Suprapubic skin (tissue), 4 donors: ENCODE data around the gene ERCC6L.

ENCODE experiments used
- EP300 ChIP-seq: sonication (generic); formaldehyde crosslinking; IDR thresholded peaks from one replicate; pipeline ENCODE4 v1.6.1; 2017; ENCODE audit warnings: antibody characterized with exemption
- POLR2A ChIP-seq, 2 donors: fragments of 450-650 bp; IDR thresholded peaks; one replicate each; pipeline ENCODE4 v1.6.1; 2017; ENCODE audit warnings: antibody characterized with exemption in 2 of 2, mild to moderate bottlenecking in 2 of 2, moderate library complexity in 2 of 2
- POLR2AphosphoS5 ChIP-seq, 3 donors: sonication (generic); formaldehyde crosslinking; IDR thresholded peaks; one replicate each; pipeline ENCODE4 v1.6.1; 2017; ENCODE audit warnings: antibody characterized with exemption in 3 of 3
- TF ChIP-seq, protein P1 (sequence below), 2 donors: fragments of 200-600 bp in 1 of 2; fragments of 450-650 bp in 1 of 2; sonication (generic) in 1 of 2; IDR thresholded peaks; one replicate each; pipeline ENCODE4 v1.5.1; 2016 to 2019; ENCODE audit warnings: antibody characterized with exemption in 2 of 2, mild to moderate bottlenecking in 1 of 2, moderate library complexity in 1 of 2

GRCh38 chrX:72254816-72255215 is 16.0 kb upstream of the ERCC6L start:
- no peak for TF ChIP-seq POLR2AphosphoS5 (IDR thresholded peaks at IDR 0.05)
- TF ChIP-seq, protein P1, sequence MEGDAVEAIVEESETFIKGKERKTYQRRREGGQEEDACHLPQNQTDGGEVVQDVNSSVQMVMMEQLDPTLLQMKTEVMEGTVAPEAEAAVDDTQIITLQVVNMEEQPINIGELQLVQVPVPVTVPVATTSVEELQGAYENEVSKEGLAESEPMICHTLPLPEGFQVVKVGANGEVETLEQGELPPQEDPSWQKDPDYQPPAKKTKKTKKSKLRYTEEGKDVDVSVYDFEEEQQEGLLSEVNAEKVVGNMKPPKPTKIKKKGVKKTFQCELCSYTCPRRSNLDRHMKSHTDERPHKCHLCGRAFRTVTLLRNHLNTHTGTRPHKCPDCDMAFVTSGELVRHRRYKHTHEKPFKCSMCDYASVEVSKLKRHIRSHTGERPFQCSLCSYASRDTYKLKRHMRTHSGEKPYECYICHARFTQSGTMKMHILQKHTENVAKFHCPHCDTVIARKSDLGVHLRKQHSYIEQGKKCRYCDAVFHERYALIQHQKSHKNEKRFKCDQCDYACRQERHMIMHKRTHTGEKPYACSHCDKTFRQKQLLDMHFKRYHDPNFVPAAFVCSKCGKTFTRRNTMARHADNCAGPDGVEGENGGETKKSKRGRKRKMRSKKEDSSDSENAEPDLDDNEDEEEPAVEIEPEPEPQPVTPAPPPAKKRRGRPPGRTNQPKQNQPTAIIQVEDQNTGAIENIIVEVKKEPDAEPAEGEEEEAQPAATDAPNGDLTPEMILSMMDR (IDR thresholded peaks at IDR 0.05), result no peak
- TF ChIP-seq POLR2A (IDR thresholded peaks at IDR 0.05), result no peak
- TF ChIP-seq EP300, result no peak
